Immature natural killer cell (primary cell): Measurements from ENCODE around the gene PTPRD. TPM values are rescaled to one million over a fixed set of nuclear protein-coding genes. Genes with fewer than 3 reads are reported as not detected.

ENCODE experiments used
- DNase-seq, 3 donors: peaks; one replicate each; pipeline ENCODE4 v3.0.0; 2022; ENCODE audit warnings: mixed read lengths in 1 of 3
- H3K27ac Mint-ChIP-seq, 6 donors: one replicate each; pipeline ENCODE4 v1.8.0; 2020; ENCODE audit warnings: mixed read lengths in 6 of 6, mild to moderate bottlenecking in 5 of 6, inconsistent platforms in 4 of 6, moderate library complexity in 3 of 6
- H3K27me3 Mint-ChIP-seq, 3 donors: one replicate each; pipeline ENCODE4 v1.8.0; 2020 to 2021; ENCODE audit warnings: low read depth in 3 of 3, mild to moderate bottlenecking in 3 of 3, mixed read lengths in 3 of 3, moderate library complexity in 3 of 3, inconsistent platforms in 1 of 3
- H3K36me3 Mint-ChIP-seq, 3 donors: one replicate each; pipeline ENCODE4 v1.8.0; 2020; ENCODE audit warnings: mixed read lengths in 3 of 3, inconsistent platforms in 2 of 3, mild to moderate bottlenecking in 2 of 3
- H3K4me1 Mint-ChIP-seq, 2 donors: one replicate each; pipeline ENCODE4 v1.8.0; 2020; ENCODE audit warnings: inconsistent platforms in 2 of 2, mild to moderate bottlenecking in 2 of 2, mixed read lengths in 2 of 2, moderate library complexity in 1 of 2
- H3K4me3 Mint-ChIP-seq, 5 donors: one replicate each; pipeline ENCODE4 v1.8.0; 2020; ENCODE audit warnings: mild to moderate bottlenecking in 5 of 5, mixed read lengths in 5 of 5, inconsistent platforms in 3 of 5, moderate library complexity in 3 of 5
- H3K9me3 Mint-ChIP-seq, 6 donors: one replicate each; pipeline ENCODE4 v1.8.0; 2020; ENCODE audit warnings: mild to moderate bottlenecking in 6 of 6, mixed read lengths in 6 of 6, inconsistent platforms in 4 of 6, moderate library complexity in 3 of 6
- polyA plus RNA-seq, 3 donors: library from polyadenylated mRNA; unstranded; fragments of 300-500 nt; fragmentation: Illumina TruSeq; gene quantifications; one replicate each; pipeline ENCODE4 v1.2.3, GENCODE V29; 2021

The PTPRD gene
- polyA plus RNA-seq, 3 donors from 2014 or later: not detected

DNA sequence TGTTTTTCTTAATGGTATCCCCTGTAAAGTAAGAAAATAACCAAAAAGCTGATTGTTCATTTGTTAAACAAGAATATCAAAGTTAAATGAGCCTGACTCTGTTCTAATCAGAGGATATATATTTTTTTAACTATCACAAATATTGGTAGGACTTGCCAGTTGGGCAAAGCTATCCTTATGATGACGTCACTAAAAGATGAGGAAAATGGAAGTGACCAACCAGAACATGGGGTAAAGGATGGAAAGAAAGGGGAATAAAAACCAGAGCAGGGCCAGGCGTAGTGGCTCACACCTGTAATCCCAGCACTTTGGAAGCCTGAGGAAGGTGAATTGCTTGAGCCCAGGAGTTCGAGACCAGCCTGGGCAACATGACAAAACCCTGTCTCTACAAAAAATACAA lies 2001.6 kb downstream of the PTPRD start:
- Mint-ChIP-seq H3K27ac (no peak overlapping the region), H3K36me3 (no peaks in the 10 kb centered on the region), H3K27me3 (no peaks in the 10 kb centered on the region), H3K4me1 (no peaks in the 10 kb centered on the region), H3K4me3 (no peak overlapping the region), H3K9me3 (peaks cover 0 to 2% (median 0%) of the 10 kb centered on the region in 6 donors)
- DNase-seq: no peak

GRCh38 chr9:8610256-8610655 lies 2002.5 kb downstream of the PTPRD start:
- Mint-ChIP-seq H3K36me3 (no peaks in the 10 kb centered on the region), H3K27me3 (no peaks in the 10 kb centered on the region), H3K4me3 (no peak overlapping the region), H3K27ac (no peak overlapping the region), H3K4me1 (no peaks in the 10 kb centered on the region), H3K9me3 (peaks cover 0 to 2% (median 0%) of the 10 kb centered on the region in 6 donors)
- no peak for DNase-seq

DNA sequence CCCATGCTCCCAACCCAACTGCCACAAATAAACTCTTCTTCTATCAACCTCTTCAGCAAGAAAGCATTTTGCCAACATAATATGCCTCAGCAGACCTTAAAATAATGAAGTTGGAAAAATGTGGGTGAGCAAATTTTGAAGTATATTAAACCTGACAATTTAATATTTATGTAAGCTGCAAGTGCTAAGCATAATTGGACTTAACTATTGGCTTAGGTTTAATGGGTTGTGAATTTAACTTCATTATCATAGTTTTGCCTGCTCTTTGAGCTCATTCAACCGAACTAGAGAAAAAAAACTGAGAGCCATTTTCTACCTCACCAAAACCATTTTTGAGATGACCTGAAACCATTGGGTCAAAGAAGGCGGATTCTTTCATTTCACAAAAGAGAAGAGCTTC lies 2007.7 kb downstream of the PTPRD start:
- H3K27me3 Mint-ChIP-seq: no peaks in the 10 kb centered on the region
- no peak for DNase-seq
- H3K27ac Mint-ChIP-seq: no peak overlapping the region
- H3K4me1 Mint-ChIP-seq: no peaks in the 10 kb centered on the region
- no peaks in the 10 kb centered on the region for H3K9me3 Mint-ChIP-seq
- no peaks in the 10 kb centered on the region for H3K36me3 Mint-ChIP-seq
- H3K4me3 Mint-ChIP-seq: no peak overlapping the region

- Mint-ChIP-seq H3K36me3 (no peaks in the 10 kb centered on the region), H3K4me3 (no peak overlapping the region), H3K27ac (no peak overlapping the region), H3K9me3 (peaks cover 0 to under 1% (median 0%) of the 10 kb centered on the region in 6 donors), H3K27me3 (no peaks in the 10 kb centered on the region), H3K4me1 (no peaks in the 10 kb centered on the region)
- no peak for DNase-seq
Observed at GRCh38 chr9:8604201-8604600, 2008.6 kb downstream of the PTPRD start.

GRCh38 chr9:8600914-8601680 lies 2011.7 kb downstream of the PTPRD start:
- H3K4me1 Mint-ChIP-seq: no peaks in the 10 kb centered on the region
- no peak overlapping the region for H3K27ac Mint-ChIP-seq
- DNase-seq: no peak
- no peaks in the 10 kb centered on the region for H3K27me3 Mint-ChIP-seq
- peaks cover 0 to 2% (median 0%) of the 10 kb centered on the region in 6 donors for H3K9me3 Mint-ChIP-seq
- no peaks in the 10 kb centered on the region for H3K36me3 Mint-ChIP-seq
- no peak overlapping the region for H3K4me3 Mint-ChIP-seq

GRCh38 chr9:8599937-8600336 lies 2012.9 kb downstream of the PTPRD start:
- peaks cover 0 to 2% (median 0%) of the 10 kb centered on the region in 6 donors for H3K9me3 Mint-ChIP-seq
- no peak for DNase-seq
- H3K27me3 Mint-ChIP-seq: no peaks in the 10 kb centered on the region
- no peaks in the 10 kb centered on the region for H3K36me3 Mint-ChIP-seq
- no peak overlapping the region for H3K4me3 Mint-ChIP-seq
- no peak overlapping the region for H3K27ac Mint-ChIP-seq
- H3K4me1 Mint-ChIP-seq: no peaks in the 10 kb centered on the region

GRCh38 chr9:8589476-8589875 lies 2023.3 kb downstream of the PTPRD start:
- Mint-ChIP-seq H3K27me3 (no peaks in the 10 kb centered on the region), H3K4me1 (no peaks in the 10 kb centered on the region), H3K27ac (no peak overlapping the region), H3K4me3 (no peak overlapping the region), H3K9me3 (peaks cover 0 to 5% (median 0%) of the 10 kb centered on the region in 6 donors), H3K36me3 (peaks cover 0 to 3% (median 0%) of the 10 kb centered on the region in 3 donors)
- DNase-seq: no peak

- no peak overlapping the region for H3K4me3 Mint-ChIP-seq
- H3K4me1 Mint-ChIP-seq: no peaks in the 10 kb centered on the region
- no peak for DNase-seq
- H3K9me3 Mint-ChIP-seq: peaks cover 0 to 6% (median 0%) of the 10 kb centered on the region in 6 donors
- H3K36me3 Mint-ChIP-seq: no peaks in the 10 kb centered on the region
- peaks cover 0 to 4% (median 0%) of the 10 kb centered on the region in 3 donors for H3K27me3 Mint-ChIP-seq
- no peak overlapping the region for H3K27ac Mint-ChIP-seq
Observed at GRCh38 chr9:8585036-8585435, 2027.8 kb downstream of the PTPRD start.

- Mint-ChIP-seq H3K36me3 (no peaks in the 10 kb centered on the region), H3K27ac (no peak overlapping the region), H3K9me3 (peaks cover 0 to 9% (median 0%) of the 10 kb centered on the region in 6 donors), H3K4me3 (no peak overlapping the region), H3K4me1 (no peaks in the 10 kb centered on the region), H3K27me3 (peaks cover 0 to 4% (median 3%) of the 10 kb centered on the region in 3 donors)
- DNase-seq: no peak
Observed at GRCh38 chr9:8579661-8580060, 2033.1 kb downstream of the PTPRD start.

DNA sequence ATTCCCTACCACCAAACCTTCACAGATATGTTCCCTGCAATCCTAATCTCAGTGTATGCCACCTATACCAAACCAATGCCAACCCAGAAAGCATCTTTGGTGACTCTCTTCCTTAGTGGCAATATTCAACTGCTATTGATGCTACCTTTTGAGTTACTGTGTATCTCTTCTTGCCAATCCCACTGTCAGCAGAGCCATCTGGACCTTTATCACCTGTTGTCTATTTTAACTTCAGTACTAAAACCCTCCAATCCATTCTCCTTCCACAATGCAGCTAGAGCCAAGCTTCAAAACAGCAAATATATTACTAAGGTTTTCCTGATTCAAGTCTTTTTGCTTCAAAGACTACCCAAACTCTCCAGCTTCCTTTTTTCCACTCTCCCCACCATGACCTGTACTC lies 2036.1 kb downstream of the PTPRD start:
- Mint-ChIP-seq H3K27ac (no peak overlapping the region), H3K9me3 (peaks cover 0 to 3% (median 0%) of the 10 kb centered on the region in 6 donors), H3K36me3 (no peaks in the 10 kb centered on the region), H3K4me1 (no peaks in the 10 kb centered on the region), H3K27me3 (peaks cover 0 to 3% (median 0%) of the 10 kb centered on the region in 3 donors), H3K4me3 (no peak overlapping the region)
- DNase-seq: no peak

GRCh38 chr9:8574846-8575245 lies 2038.0 kb downstream of the PTPRD start:
- Mint-ChIP-seq H3K9me3 (peaks cover 0 to 3% (median 0%) of the 10 kb centered on the region in 6 donors), H3K36me3 (no peaks in the 10 kb centered on the region), H3K27ac (no peak overlapping the region), H3K4me1 (no peaks in the 10 kb centered on the region), H3K27me3 (peaks cover 0 to 3% (median 0%) of the 10 kb centered on the region in 3 donors), H3K4me3 (no peak overlapping the region)
- DNase-seq: no peak

- H3K36me3 Mint-ChIP-seq: no peaks in the 10 kb centered on the region
- H3K4me3 Mint-ChIP-seq: no peak overlapping the region
- H3K4me1 Mint-ChIP-seq: no peaks in the 10 kb centered on the region
- DNase-seq: no peak
- H3K27me3 Mint-ChIP-seq: peaks cover 0 to 2% (median 0%) of the 10 kb centered on the region in 3 donors
- H3K27ac Mint-ChIP-seq: no peak overlapping the region
- H3K9me3 Mint-ChIP-seq: peaks cover 0 to 8% (median 0%) of the 10 kb centered on the region in 6 donors
Observed at GRCh38 chr9:8572209-8572608, 2040.6 kb downstream of the PTPRD start.

DNA sequence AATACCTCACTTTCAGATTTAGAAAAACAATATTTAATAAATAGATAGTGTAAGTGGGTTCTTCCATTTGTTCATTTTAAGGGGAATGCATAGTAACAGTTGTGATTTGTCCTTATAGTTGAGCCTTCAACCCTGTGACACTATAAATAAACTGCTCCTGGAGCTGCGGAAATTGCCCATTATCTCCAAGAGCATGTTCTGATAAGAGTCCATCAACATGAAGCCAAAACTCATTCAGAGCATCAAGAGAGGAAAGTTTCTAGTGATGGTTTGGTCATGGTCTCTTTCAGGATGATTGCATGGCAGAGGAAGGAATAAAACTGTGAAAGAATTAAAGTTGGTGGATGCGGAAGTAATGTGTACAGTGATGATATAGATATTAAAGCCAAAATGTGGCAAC lies 2041.2 kb downstream of the PTPRD start:
- Mint-ChIP-seq H3K4me1 (no peaks in the 10 kb centered on the region), H3K27me3 (peaks cover 0 to 2% (median 0%) of the 10 kb centered on the region in 3 donors), H3K36me3 (no peaks in the 10 kb centered on the region), H3K9me3 (peaks cover 0 to 8% (median 0%) of the 10 kb centered on the region in 6 donors), H3K27ac (no peak overlapping the region), H3K4me3 (no peak overlapping the region)
- no peak for DNase-seq

DNA sequence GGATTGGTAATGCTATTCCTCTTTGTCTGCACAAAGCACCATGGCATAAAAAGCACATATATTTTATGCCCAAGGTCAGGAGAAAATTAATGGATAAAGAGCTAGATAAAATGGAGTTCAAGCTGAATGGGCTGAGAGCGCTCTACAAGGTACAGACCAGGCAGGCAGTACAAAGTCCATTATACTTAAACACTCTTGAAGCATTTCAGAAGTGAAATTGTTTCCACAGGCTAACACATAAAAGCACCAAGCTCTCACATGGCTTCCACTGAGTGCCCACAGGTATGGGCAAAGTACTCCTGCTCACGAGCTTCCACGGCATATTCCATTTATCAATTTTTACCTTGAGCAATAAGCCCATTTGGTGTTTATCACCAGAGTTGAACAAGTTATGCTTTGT lies 2042.0 kb downstream of the PTPRD start:
- no peak overlapping the region for H3K27ac Mint-ChIP-seq
- peaks cover 0 to 2% (median 0%) of the 10 kb centered on the region in 3 donors for H3K27me3 Mint-ChIP-seq
- DNase-seq: no peak

GRCh38 chr9:8569823-8570222 lies 2043.0 kb downstream of the PTPRD start:
- Mint-ChIP-seq H3K27me3 (peaks cover 0 to 2% (median 0%) of the 10 kb centered on the region in 3 donors), H3K36me3 (no peaks in the 10 kb centered on the region), H3K27ac (no peak overlapping the region), H3K4me1 (peaks cover 9 to 15% of the 10 kb centered on the region in 2 donors), H3K9me3 (peaks cover 0 to 8% (median 0%) of the 10 kb centered on the region in 6 donors), H3K4me3 (peak overlapping the region in 1 of 5 donors; percentile 0)
- no peak for DNase-seq

More for the DNA sequence above, 2042.0 kb downstream of the PTPRD start:
- no peak overlapping the region for H3K4me3 Mint-ChIP-seq
- H3K9me3 Mint-ChIP-seq: peaks cover 0 to 8% (median 0%) of the 10 kb centered on the region in 6 donors
- H3K36me3 Mint-ChIP-seq: no peaks in the 10 kb centered on the region
- H3K4me1 Mint-ChIP-seq: peaks cover 4 to 5% of the 10 kb centered on the region in 2 donors
